ENCODE data around the gene WDR33.

Gene WDR33

DNA sequence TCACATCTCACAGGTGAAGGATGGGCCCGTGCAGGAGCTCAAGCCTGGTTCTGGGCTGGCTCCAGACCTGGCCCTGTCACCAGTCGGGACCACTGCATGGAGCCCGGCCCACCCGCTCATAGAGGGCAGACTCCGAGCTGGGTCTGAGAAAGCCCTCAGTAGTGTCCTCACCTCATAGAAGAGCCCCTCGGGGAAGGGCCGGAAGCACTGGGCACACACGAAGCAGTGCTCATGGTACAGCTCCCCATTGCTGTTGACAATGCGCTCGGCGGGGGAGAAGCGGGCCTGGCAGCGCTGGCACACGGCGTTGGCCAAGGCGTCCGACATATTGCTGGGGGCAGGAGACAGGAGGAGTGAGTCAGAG lies 153.8 kb downstream of the WDR33 start:
- no peaks in the 10 kb centered on the region for H3K9me3 ChIP-seq (ENCODE audit: insufficient read depth, low read length)
- no peaks in the 10 kb centered on the region for H3K36me3 ChIP-seq (replicated peaks; ENCODE audit: low read depth, low read length)
- no peak overlapping the region for H3K9ac ChIP-seq (ENCODE audit: low read length)
- H3K27me3 ChIP-seq (ENCODE audit: low read depth, low read length), result no peaks in the 10 kb centered on the region
- no peak overlapping the region for H3K27ac ChIP-seq (ENCODE audit: low read length)
- H3K4me1 ChIP-seq (ENCODE audit: low read length), result peaks cover 10% of the 10 kb centered on the region
- TF ChIP-seq, protein P1, sequence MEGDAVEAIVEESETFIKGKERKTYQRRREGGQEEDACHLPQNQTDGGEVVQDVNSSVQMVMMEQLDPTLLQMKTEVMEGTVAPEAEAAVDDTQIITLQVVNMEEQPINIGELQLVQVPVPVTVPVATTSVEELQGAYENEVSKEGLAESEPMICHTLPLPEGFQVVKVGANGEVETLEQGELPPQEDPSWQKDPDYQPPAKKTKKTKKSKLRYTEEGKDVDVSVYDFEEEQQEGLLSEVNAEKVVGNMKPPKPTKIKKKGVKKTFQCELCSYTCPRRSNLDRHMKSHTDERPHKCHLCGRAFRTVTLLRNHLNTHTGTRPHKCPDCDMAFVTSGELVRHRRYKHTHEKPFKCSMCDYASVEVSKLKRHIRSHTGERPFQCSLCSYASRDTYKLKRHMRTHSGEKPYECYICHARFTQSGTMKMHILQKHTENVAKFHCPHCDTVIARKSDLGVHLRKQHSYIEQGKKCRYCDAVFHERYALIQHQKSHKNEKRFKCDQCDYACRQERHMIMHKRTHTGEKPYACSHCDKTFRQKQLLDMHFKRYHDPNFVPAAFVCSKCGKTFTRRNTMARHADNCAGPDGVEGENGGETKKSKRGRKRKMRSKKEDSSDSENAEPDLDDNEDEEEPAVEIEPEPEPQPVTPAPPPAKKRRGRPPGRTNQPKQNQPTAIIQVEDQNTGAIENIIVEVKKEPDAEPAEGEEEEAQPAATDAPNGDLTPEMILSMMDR (IDR thresholded peaks at IDR 0.05; ENCODE audit: low read depth, low read length), result no peak
- no peak for TF ChIP-seq EZH2phosphoT487 (IDR thresholded peaks at IDR 0.05; ENCODE audit: low read depth)
- H2AFZ ChIP-seq (ENCODE audit: low read depth, low read length), result no peak overlapping the region
- H3K79me2 ChIP-seq (ENCODE audit: low read length), result no peaks in the 10 kb centered on the region
- no peaks in the 10 kb centered on the region for H4K20me1 ChIP-seq (ENCODE audit: insufficient read depth, low read length)
- H3K4me2 ChIP-seq (ENCODE audit: low read length), result no peak overlapping the region
- H3K4me3 ChIP-seq (ENCODE audit: low read length), result no peak overlapping the region

DNA sequence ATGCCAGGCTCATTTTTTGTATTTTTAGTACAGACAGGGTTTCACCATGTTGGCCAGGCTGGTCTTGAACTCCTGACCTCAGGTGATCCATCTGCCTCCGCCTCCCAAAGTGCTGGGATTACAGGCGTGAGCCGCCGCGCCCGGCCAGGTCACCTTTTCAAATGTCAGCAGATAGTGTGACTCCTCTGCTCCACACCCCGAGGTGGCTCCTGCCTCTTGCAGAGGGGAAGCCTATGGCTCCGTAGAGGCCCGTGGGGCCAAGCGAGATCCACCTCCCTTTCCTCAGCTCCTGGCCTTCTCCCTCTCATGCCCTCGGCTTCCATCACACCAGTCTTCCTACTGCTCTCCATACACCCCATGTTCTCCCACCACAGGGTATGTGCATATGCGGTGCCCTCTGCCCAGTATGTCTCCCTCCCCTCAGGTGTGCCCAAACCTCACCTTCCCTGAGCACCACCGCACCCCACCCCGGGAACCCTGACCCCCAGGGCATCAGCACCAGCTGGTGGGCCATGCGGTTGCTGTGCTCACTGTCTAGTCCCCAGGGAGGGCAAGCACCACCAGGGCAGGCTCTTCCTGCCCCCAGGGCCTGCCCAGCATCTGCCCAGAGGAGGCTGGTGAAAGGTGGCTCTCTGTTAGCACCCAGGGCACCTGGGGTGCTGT lies 154.3 kb downstream of the WDR33 start:
- Histone ChIP-seq H3K9ac (ENCODE audit: low read length) (no peak overlapping the region), H3K27me3 (ENCODE audit: low read depth, low read length) (no peaks in the 10 kb centered on the region), H3K27ac (ENCODE audit: low read length) (no peak overlapping the region), H3K9me3 (ENCODE audit: insufficient read depth, low read length) (no peaks in the 10 kb centered on the region), H3K4me2 (ENCODE audit: low read length) (no peak overlapping the region), H3K36me3 (replicated peaks; ENCODE audit: low read depth, low read length) (no peaks in the 10 kb centered on the region), H3K79me2 (ENCODE audit: low read length) (no peaks in the 10 kb centered on the region), H3K4me1 (ENCODE audit: low read length) (peaks cover 10% of the 10 kb centered on the region), H2AFZ (ENCODE audit: low read depth, low read length) (no peak overlapping the region), H4K20me1 (ENCODE audit: insufficient read depth, low read length) (no peaks in the 10 kb centered on the region), H3K4me3 (ENCODE audit: low read length) (no peak overlapping the region)
- no peak for TF ChIP-seq EZH2phosphoT487 (IDR thresholded peaks at IDR 0.05; ENCODE audit: low read depth)
- TF ChIP-seq, protein P1 (IDR thresholded peaks at IDR 0.05; ENCODE audit: low read depth, low read length), result no peak

DNA sequence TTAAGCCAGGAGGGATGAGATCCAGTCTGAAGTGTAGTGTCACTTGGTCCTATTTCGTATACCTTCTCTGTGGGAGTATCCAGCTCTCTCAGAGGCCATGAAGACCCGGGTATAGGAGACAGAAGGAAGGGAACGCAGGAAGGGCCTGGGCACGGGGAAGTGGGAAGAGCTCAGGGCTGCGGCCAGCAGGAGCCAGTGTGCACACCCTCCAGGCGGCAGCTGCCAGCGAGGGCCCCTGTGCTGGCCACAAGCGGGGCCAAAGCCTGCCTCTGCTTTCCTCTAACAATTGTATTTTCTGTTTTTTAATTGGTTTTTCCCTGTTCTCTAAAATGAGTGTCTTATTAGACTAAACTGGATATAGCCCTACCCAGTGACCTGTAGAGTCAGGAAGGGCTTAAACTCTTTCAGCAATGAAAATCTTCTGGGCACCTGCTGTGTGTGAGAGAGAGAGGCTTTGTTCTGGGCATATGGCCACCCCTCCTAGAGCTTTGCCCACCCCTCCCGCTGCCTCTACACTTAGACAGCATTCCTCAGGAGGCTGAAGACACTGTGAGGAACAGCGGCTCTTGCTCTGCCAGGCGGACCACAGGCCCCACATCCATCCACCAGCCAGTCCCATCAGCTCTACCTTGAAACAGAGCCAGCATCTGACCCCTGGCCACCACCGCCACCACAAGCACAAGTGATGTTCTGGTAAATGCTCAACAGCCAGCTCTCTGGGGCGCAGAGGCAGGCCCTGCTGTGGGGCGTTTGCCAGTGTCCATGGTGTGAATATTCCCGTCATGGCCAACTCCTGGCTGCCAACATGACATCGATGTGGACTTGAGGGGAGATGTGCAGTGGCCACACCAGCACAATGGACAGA lies 155.5 kb downstream of the WDR33 start:
- Histone ChIP-seq H3K4me1 (ENCODE audit: low read length) (peaks cover 10% of the 10 kb centered on the region), H3K79me2 (ENCODE audit: low read length) (no peaks in the 10 kb centered on the region), H4K20me1 (ENCODE audit: insufficient read depth, low read length) (no peaks in the 10 kb centered on the region), H3K27me3 (ENCODE audit: low read depth, low read length) (no peaks in the 10 kb centered on the region), H3K27ac (ENCODE audit: low read length) (no peak overlapping the region), H3K4me3 (ENCODE audit: low read length) (no peak overlapping the region), H3K36me3 (replicated peaks; ENCODE audit: low read depth, low read length) (no peaks in the 10 kb centered on the region), H2AFZ (ENCODE audit: low read depth, low read length) (no peak overlapping the region), H3K4me2 (ENCODE audit: low read length) (no peak overlapping the region), H3K9ac (ENCODE audit: low read length) (no peak overlapping the region), H3K9me3 (ENCODE audit: insufficient read depth, low read length) (no peaks in the 10 kb centered on the region)
- TF ChIP-seq, protein P1 (IDR thresholded peaks at IDR 0.05; ENCODE audit: low read depth, low read length), result no peak
- no peak for TF ChIP-seq EZH2phosphoT487 (IDR thresholded peaks at IDR 0.05; ENCODE audit: low read depth)

DNA sequence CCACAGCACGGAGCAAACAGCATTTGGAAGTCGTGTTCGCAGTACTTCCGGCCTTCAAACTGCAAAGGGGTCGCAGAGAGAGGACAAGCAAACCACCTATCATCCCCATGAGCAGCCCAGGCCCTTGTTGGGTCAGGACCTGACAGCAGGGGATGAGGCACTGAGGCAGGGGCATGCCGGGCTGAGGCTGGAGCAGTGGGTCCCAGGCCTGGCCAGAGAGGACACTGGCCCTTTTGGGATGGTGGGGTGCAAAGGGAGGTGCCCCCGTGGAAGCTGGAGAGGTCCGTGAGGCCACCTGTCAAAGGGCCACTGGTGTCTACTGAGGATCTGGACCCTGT lies 156.2 kb downstream of the WDR33 start:
- Histone ChIP-seq H3K4me1 (ENCODE audit: low read length) (peaks cover 6% of the 10 kb centered on the region), H3K27me3 (ENCODE audit: low read depth, low read length) (no peaks in the 10 kb centered on the region), H3K9ac (ENCODE audit: low read length) (no peak overlapping the region), H3K79me2 (ENCODE audit: low read length) (no peaks in the 10 kb centered on the region), H2AFZ (ENCODE audit: low read depth, low read length) (no peak overlapping the region), H3K4me2 (ENCODE audit: low read length) (no peak overlapping the region), H3K9me3 (ENCODE audit: insufficient read depth, low read length) (no peaks in the 10 kb centered on the region), H4K20me1 (ENCODE audit: insufficient read depth, low read length) (no peaks in the 10 kb centered on the region), H3K4me3 (ENCODE audit: low read length) (no peak overlapping the region), H3K27ac (ENCODE audit: low read length) (no peak overlapping the region), H3K36me3 (replicated peaks; ENCODE audit: low read depth, low read length) (no peaks in the 10 kb centered on the region)
- TF ChIP-seq, protein P1 (IDR thresholded peaks at IDR 0.05; ENCODE audit: low read depth, low read length), result no peak
- no peak for TF ChIP-seq EZH2phosphoT487 (IDR thresholded peaks at IDR 0.05; ENCODE audit: low read depth)

Data from OCI-LY3 (cell line).